Body of pancreas (tissue), 4 donors: ENCODE data around the gene BCOR.

Experiments used
- CTCF ChIP-seq, 7 experiments: fragments of 450-650 bp in 4 of 7; fragments of 200-600 bp in 3 of 7; sonication (generic) in 3 of 7; IDR thresholded peaks; one replicate each; pipeline ENCODE4 v1.5.1; 2016 to 2019; ENCODE audit warnings: antibody characterized with exemption in 7 of 7
- POLR2A ChIP-seq, 3 donors: fragments of 450-650 bp; IDR thresholded peaks; one replicate each; pipeline ENCODE4 v1.6.1; 2016; ENCODE audit warnings: antibody characterized with exemption in 3 of 3, mild to moderate bottlenecking in 2 of 3

GRCh38 chrX:40104630-40104984 lies 6.8 kb upstream of the BCOR start:
- no peak for TF ChIP-seq CTCF (IDR thresholded peaks at IDR 0.05)
- no peak for TF ChIP-seq POLR2A (IDR thresholded peaks at IDR 0.05)
